Upper lobe of left lung (tissue), 4 donors: ENCODE data around the gene TTPAL.

Experiments used
- POLR2A ChIP-seq, 4 donors: fragments of 450-650 bp; IDR thresholded peaks; one replicate each; pipeline ENCODE4 v1.5.1; 2016 to 2017; ENCODE audit warnings: antibody characterized with exemption in 4 of 4, mild to moderate bottlenecking in 2 of 4
- POLR2AphosphoS5 ChIP-seq, 2 donors: sonication (generic); formaldehyde crosslinking; IDR thresholded peaks; one replicate each; pipeline ENCODE4 v1.5.1; 2017; ENCODE audit warnings: antibody characterized with exemption in 2 of 2
- TF ChIP-seq, protein P1 (sequence below), 6 experiments: fragments of 450-650 bp in 4 of 6; fragments of 200-600 bp in 2 of 6; sonication (generic) in 2 of 6; IDR thresholded peaks; one replicate each; pipeline ENCODE4 v1.5.1; 2016 to 2019; ENCODE audit warnings: antibody characterized with exemption in 6 of 6

DNA sequence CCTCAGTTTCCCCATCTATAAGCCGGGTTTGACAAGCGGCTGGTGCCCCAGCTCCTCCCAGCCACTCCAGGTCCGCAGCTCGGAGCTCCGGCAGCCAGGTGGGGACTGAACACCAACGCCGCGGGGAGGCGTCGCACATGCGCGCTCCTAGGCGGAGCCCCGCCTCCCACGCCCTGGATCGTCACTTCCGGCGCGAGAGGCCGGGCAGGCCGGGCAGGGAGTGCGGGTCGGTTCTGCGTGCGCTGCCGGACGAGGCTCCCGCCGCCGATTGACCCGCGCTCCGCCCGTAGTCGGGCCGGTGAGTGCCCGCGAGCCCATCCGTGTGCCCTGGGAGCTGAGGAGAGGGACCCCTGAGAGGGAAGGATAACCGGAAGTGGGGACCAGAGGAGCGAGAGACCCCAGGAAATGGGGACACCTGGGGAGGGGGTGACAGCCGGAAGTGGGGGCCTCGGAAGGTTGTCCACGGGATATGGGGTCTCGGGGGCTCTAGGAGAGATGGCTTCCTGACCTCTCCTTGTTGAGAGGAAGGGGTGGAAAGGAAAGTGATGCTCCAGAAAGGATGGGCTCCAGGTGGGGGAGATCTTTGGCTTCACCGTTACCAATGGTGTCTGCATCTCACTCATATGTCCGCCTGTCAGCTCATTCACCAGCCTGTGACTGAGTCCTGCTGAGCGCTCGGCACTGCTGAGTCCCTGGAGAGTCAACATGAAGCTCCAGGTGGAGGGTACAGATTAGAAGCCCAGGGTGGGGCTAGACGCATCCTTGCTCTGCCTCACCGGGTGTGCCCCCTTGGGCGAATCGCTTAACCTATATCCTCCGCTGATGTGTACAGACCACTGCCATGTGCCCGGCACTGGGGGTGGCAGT lies at the start of gene TTPAL:
- TF ChIP-seq, protein P1, sequence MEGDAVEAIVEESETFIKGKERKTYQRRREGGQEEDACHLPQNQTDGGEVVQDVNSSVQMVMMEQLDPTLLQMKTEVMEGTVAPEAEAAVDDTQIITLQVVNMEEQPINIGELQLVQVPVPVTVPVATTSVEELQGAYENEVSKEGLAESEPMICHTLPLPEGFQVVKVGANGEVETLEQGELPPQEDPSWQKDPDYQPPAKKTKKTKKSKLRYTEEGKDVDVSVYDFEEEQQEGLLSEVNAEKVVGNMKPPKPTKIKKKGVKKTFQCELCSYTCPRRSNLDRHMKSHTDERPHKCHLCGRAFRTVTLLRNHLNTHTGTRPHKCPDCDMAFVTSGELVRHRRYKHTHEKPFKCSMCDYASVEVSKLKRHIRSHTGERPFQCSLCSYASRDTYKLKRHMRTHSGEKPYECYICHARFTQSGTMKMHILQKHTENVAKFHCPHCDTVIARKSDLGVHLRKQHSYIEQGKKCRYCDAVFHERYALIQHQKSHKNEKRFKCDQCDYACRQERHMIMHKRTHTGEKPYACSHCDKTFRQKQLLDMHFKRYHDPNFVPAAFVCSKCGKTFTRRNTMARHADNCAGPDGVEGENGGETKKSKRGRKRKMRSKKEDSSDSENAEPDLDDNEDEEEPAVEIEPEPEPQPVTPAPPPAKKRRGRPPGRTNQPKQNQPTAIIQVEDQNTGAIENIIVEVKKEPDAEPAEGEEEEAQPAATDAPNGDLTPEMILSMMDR (IDR thresholded peaks at IDR 0.05): peak in 5 of 6 experiments; percentile 42 to 82 (median 50)
- TF ChIP-seq POLR2AphosphoS5 (IDR thresholded peaks at IDR 0.05): peak; percentile 99 to 100
- TF ChIP-seq POLR2A (IDR thresholded peaks at IDR 0.05): peak; percentile 29 to 100 (median 90)
